ENCODE data around the gene PRKAG1. TPM values are rescaled to one million over a fixed set of nuclear protein-coding genes. Genes with fewer than 3 reads are reported as not detected.

Gene PRKAG1
- polyA plus RNA-seq, 3 donors = 35.9 to 58.9 (median 50.1) TPM

GRCh38 chr12:48979602-48980388 is 38.8 kb downstream of the PRKAG1 start:
- Histone ChIP-seq H3K79me2 (ENCODE audit: insufficient read depth, low read length) (no peaks in the 10 kb centered on the region), H3K9ac (ENCODE audit: insufficient read depth, low read length, poor library complexity, severe bottlenecking) (peak overlapping the region; percentile 28), H3K4me2 (replicated peaks; ENCODE audit: extremely low read depth, low read length, poor library complexity, severe bottlenecking) (peak overlapping the region; percentile 83), H3K4me3 (replicated peaks in 1 of 3; ENCODE audit: low read depth in 2 of 3, low read length in 3 of 3) (peak overlapping the region; percentile 12 to 72 (median 23)), H3K9me3 (replicated peaks in 1 of 2; ENCODE audit: control insufficient read depth in 1 of 2, insufficient read depth in 1 of 2, low read length in 2 of 2) (peaks cover 0 to 41% of the 10 kb centered on the region in 2 donors), H3K36me3 (replicated peaks in 1 of 2; ENCODE audit: control insufficient read depth in 1 of 2, insufficient read depth in 2 of 2, low read length in 2 of 2) (no peaks in the 10 kb centered on the region), H2AFZ (ENCODE audit: insufficient read depth, low read depth, low read length, poor library complexity, severe bottlenecking) (peak overlapping the region; percentile 62), H3K27ac (ENCODE audit: low read depth in 1 of 2, low read length in 2 of 2) (no peak overlapping the region), H4K20me1 (ENCODE audit: insufficient read depth, low read length) (peaks cover 5% of the 10 kb centered on the region), H3K4me1 (ENCODE audit: control insufficient read depth in 1 of 2, insufficient read depth in 2 of 2, low read length in 2 of 2) (peaks cover 43 to 45% of the 10 kb centered on the region in 2 donors), H3K27me3 (ENCODE audit: control insufficient read depth in 2 of 2, insufficient read depth in 2 of 2, low read length in 2 of 2) (peaks cover 70 to 96% of the 10 kb centered on the region in 2 donors)
- WGBS (ENCODE audit: insufficient coverage) = under 1% methylated on average over 55 of the region's 55 CpGs
- peak overlapping the region; percentile 79 to 92 for H3K4me3 Mint-ChIP-seq
- peak in 1 of 3 donors; percentile 47 for DNase-seq
- peaks cover 2 to 41% (median 22%) of the 10 kb centered on the region in 7 donors for H3K9me3 Mint-ChIP-seq
- peaks cover 22 to 23% of the 10 kb centered on the region in 2 donors for H3K36me3 Mint-ChIP-seq
- H3K27ac Mint-ChIP-seq = peak overlapping the region in 1 of 7 donors; percentile 12
- TF ChIP-seq CTCF (IDR thresholded peaks at IDR 0.05) = no peak
- intact Hi-C loops (cut with micrococcal nuclease) = loop anchor here (10.0 kb wide), 1 partner anchor 125 kb away; the partner anchor contains the start of gene DDX23 (in 2 of the 2)
- peaks cover 50% of the 10 kb centered on the region for H3K4me1 Mint-ChIP-seq
- H3K27me3 Mint-ChIP-seq (ENCODE audit: low read depth in 3 of 3) = peaks cover 88 to 97% (median 95%) of the 10 kb centered on the region in 3 donors

- H3K9me3 Mint-ChIP-seq = peaks cover 2 to 41% (median 23%) of the 10 kb centered on the region in 7 donors
- peak overlapping the region in 1 of 7 donors; percentile 18 for H3K27ac Mint-ChIP-seq
- peaks cover 5% of the 10 kb centered on the region for H4K20me1 ChIP-seq (ENCODE audit: insufficient read depth, low read length)
- intact Hi-C loops (cut with micrococcal nuclease) = loop anchor here in 1 of 2 donors (10.0 kb wide), 1 partner anchor 124 kb away; the partner anchor contains the start of gene DDX23
- peak overlapping the region; percentile 12 to 72 (median 23) for H3K4me3 ChIP-seq (replicated peaks in 1 of 3; ENCODE audit: low read depth in 2 of 3, low read length in 3 of 3)
- peaks cover 22 to 23% of the 10 kb centered on the region in 2 donors for H3K36me3 Mint-ChIP-seq
- H3K79me2 ChIP-seq (ENCODE audit: insufficient read depth, low read length) = no peaks in the 10 kb centered on the region
- H2AFZ ChIP-seq (ENCODE audit: insufficient read depth, low read depth, low read length, poor library complexity, severe bottlenecking) = peak overlapping the region; percentile 64
- H3K4me3 Mint-ChIP-seq = peak overlapping the region; percentile 79 to 92
- 3% methylated on average over 27 of the region's 45 CpGs for WGBS (ENCODE audit: insufficient coverage)
- no peak for TF ChIP-seq CTCF (IDR thresholded peaks at IDR 0.05)
- H3K27me3 ChIP-seq (ENCODE audit: control insufficient read depth in 2 of 2, insufficient read depth in 2 of 2, low read length in 2 of 2) = peaks cover 66 to 95% of the 10 kb centered on the region in 2 donors
- peaks cover 88 to 97% (median 95%) of the 10 kb centered on the region in 3 donors for H3K27me3 Mint-ChIP-seq (ENCODE audit: low read depth in 3 of 3)
- no peak overlapping the region for H3K9ac ChIP-seq (ENCODE audit: insufficient read depth, low read length, poor library complexity, severe bottlenecking)
- peaks cover 50% of the 10 kb centered on the region for H3K4me1 Mint-ChIP-seq
- peak overlapping the region; percentile 83 for H3K4me2 ChIP-seq (replicated peaks; ENCODE audit: extremely low read depth, low read length, poor library complexity, severe bottlenecking)
- no peak overlapping the region for H3K27ac ChIP-seq (ENCODE audit: low read depth in 1 of 2, low read length in 2 of 2)
- peaks cover 43 to 45% of the 10 kb centered on the region in 2 donors for H3K4me1 ChIP-seq (ENCODE audit: control insufficient read depth in 1 of 2, insufficient read depth in 2 of 2, low read length in 2 of 2)
- no peaks in the 10 kb centered on the region for H3K36me3 ChIP-seq (replicated peaks in 1 of 2; ENCODE audit: control insufficient read depth in 1 of 2, insufficient read depth in 2 of 2, low read length in 2 of 2)
- peaks cover 0 to 41% of the 10 kb centered on the region in 2 donors for H3K9me3 ChIP-seq (replicated peaks in 1 of 2; ENCODE audit: control insufficient read depth in 1 of 2, insufficient read depth in 1 of 2, low read length in 2 of 2)
- no peak for DNase-seq
Measured at GRCh38 chr12:48978741-48979601, 39.6 kb downstream of the PRKAG1 start.
